HG02642 (cell line): ENCODE results near the gene PAQR9.

Experiments
- ATAC-seq: cut with Tn5 transposase; IDR thresholded peaks from one replicate; pipeline ENCODE4 v1.9.1; 2021; ENCODE audit warnings: mild to moderate bottlenecking; ENCODE audit not compliant: unreplicated experiment, poor library complexity

PAQR9 gene

DNA sequence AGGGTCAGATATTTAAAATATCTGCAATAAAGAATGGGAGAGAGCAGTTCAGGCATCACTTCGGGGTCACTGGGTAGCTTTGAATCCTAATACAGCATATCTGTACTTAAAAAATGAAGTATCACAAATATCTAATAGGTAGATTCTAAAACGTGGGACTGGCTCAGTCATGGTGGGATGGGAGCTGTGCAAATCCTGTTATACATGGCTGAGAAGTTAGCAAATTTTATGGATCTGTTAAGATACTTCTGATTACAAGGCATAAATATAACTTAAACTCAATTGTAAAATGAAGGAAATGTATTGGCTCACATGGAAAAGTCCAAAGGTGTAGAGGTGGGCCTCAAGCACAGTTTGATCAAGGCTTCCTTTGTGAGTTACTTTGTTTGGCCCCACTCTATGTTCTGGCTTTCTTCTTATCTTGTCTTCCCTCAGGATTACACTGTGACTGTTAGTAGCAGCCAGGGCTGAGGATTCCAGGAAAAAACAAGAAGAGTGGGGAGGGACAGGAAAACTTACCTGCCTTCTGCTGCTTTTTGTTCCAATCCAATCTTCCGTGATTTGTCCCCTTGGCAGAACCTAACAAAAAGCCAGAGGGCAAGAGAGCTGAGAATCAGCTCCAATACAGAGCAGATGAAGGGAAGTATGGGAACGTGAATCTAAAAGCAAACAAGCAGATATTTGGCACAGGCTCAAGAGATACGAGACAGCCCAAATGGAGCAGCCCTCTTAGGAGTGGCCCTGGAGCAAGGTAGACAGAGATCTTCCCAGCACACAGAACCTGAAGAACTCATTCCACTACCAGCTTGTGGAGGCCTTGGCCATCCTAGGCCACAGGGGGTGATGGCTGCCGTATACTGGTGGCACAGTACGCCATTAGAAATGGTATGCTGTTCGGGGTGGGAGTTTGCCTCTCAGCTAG, 10.9 kb downstream of the PAQR9 start:
- no peak for ATAC-seq

DNA sequence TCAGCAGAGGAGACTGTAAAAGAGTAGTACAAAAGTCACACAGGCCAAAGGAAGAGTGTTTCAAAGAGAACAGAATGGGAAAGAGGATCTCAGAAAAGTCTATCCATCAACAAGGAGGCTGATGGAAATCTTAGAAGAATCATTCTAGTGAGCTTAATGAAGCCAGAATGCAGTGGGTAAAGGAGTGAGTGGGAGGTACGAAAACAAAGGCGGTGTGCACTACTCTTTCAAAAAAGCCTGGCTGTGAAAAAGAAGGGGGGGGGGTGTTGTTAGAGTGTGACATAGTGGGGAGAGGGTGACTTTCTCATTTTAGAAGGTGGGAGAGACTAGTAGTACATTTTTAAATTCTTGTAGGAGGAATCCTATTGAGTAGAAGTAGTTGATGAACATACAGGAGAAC, 11.7 kb downstream of the PAQR9 start:
- ATAC-seq, result no peak

DNA sequence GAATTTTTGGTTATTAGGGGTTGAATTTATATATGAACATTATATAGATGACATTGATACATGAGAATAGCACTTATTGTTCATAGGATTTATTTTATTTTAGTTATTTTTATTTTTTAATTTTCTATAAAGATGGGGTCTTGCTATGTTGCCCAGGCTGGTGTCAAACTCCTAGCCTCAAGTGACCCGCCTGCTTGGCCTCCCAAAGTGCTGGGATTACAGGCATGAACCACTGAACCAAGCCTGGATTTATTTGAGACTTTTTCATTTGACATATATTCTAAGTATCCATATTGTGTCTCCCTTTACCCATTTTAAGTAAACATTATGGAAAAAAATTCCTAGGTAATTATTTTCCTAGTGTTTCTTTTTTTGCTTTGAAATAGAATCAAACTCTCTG, 12.5 kb downstream of the PAQR9 start:
- no peak for ATAC-seq

DNA sequence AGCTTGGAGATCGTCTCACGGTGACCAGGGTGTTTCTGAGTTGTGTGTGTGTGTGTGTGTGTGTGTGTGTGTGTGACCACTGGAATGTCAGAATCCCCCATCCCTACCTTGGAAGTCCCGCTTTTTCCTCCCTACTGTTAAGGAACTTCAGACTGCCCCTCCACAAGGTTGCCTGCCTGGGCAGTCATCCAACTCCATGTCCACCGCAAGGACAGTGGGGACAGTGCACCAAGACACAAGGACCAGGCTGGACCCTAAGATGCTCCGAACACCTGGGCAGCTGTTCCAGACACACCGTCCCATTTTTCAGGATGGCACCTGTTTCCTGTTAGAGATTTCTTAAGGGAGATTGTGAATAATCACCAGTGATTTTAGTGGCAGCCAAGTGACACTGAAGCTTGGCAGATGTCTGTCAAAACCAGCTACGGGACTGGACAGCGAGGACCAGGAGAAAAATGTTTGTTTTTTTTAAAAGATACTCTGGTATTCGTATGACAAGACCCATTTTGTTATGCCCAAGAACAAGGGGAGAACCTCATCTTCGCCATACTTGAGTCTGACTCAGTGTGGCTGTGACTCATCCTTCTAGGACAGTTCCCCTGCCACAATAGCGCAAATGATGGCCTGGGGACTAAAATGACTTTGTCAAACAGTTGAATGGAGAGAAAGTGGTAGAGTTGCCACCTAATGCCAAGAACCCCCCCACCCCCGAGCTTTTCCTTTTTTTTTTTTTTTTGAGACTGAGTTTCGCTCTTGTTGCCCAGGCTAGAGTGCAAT, 15.5 kb downstream of the PAQR9 start:
- no peak for ATAC-seq

DNA sequence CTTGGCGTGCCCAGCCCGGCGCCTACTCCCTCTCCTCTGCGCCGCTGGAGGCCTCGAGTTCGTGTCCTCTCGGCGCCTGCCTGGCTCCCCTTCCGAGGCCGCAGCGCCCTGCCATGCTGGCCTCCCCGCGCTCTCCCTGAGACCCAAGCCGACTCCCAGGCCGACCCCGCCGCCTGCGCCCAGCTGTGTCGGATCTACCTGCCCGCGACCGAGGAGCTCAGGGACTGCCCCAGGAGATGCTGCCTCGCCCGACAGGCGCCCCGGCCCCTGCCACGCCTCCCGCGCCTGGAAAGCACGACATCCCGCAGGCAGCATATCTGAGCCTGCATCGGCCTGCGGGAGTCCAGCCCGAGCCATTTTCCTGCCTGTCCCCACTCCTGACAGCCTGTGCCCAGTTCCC, 16.1 kb downstream of the PAQR9 start:
- no peak for ATAC-seq

DNA sequence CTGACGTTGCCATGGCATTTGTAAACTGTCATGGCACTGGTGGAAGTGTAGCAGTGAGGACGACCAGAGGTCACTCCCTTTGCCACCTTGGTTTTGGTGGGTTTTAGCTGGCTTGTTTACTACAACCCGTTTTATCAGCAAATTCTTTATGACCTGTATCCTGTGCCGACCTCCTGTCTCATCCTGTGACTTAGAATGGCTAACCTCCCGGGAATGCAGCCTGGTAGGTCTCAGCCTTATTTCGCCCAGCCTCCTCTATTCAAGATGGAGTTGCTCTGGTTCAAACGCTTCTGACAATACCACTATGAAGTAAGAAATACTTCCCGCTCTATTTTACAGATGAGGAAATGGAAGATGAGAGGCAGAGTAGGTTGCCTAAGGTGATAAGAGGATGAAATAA, 16.6 kb downstream of the PAQR9 start:
- no peak for ATAC-seq

DNA sequence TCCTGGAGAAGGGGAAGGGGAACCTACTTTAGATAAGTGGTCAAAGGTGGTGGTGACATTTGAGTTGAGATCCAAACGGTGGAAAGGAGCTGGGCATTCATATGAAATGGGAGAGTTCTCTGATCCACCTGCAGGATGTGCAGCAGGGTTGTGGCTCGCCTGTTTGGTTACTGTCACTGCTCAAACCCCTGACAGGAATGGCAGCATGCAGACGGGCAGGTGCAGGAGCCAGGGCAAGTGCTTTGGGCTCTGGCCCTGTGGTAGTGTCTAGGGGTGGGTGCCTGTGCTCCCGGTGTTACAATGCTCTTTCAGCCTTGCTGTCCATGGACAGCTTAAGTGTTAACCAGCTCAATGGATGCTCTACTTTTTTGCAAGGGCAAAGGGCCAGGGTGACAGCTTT, 18.5 kb downstream of the PAQR9 start:
- ATAC-seq, result no peak

DNA sequence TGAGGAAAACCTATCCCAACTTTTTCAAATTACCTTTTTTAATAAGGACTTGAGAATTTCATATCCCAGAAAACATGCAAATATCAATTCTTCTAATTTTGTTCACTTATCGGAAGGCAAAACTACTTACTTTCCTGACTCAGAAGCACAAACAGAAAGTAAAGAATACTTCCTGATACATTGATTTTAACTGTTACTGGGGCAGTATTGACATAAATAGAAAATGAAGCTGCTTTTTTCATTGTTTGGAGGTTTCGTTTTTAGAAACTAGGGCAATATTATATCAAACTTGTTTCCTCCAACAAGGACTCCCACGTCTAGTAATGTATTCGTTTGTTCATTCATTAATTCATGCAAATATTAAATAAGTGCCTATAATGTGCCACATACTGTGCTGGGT, 19.1 kb downstream of the PAQR9 start:
- ATAC-seq, result peak; percentile 51

DNA sequence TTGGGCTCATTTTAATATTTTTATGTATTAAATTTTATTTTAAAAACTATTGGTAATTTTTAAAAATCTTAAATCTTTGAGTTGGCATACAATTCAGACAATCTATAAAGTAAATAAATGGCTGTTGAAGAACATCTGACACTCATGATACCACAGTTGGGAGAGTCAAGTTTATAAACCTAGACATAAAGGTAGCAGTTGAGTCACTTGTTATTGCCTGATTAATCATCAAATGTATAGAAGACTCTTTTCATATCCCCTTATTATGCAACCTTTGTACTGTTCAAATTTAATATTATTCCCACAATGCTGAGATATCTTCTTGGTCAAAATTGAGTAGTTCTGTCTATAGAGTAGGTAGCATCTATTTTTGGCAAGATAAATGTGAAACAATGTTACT, 19.6 kb downstream of the PAQR9 start:
- ATAC-seq, result no peak

DNA sequence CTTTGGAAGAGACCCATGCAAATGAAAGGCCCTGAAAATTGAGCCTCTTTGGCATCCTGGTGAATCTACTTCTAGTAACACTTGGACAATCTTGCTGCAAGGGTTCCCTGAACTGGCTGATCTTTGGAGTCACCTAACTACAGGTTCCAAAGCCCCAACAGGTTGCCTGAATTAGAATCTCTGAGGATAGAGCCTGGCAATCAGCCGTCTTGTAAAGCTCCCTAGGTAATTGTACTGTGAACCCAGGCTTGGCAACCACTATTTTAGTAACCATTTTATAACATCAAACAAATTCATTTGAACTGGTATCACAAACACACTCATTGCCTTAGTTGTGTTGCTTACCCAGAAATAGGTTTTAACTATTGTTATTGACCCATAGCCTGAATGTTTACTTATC, 20.1 kb downstream of the PAQR9 start:
- no peak for ATAC-seq

DNA sequence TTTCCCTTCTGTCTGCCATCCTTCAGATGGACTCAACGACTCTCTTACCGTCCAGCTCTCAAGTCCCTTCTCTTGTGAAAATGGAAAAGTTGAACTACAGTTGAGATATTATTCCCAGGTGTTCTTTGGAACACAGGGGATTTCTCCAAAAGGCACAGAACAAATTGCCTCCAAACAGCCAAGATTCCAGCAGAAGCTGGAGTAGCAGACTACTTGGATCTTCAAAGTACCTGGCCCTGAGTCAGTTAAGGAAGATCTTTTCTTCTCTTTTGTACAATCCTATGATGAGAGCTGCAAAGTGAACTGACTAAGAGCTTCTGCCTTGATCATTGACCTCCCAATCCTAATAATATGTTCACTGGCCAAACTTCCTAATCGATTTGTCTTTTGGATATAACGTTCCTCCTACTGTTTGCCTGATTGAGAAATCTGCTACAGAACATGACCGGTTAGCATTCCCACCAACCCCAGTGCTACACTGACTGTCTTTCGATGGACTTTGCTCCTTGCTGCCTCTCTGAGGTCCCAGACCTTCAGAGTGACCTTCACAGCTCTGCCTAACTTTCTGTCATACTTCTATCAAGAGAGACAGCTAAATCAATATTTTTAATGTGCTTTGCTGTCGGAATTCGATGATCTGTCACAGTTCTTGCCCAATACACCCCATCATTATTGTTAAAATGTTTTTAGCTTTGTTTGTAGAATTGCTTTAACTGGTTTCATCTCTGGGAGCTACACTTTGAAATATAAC, 21.9 kb downstream of the PAQR9 start:
- no peak for ATAC-seq

DNA sequence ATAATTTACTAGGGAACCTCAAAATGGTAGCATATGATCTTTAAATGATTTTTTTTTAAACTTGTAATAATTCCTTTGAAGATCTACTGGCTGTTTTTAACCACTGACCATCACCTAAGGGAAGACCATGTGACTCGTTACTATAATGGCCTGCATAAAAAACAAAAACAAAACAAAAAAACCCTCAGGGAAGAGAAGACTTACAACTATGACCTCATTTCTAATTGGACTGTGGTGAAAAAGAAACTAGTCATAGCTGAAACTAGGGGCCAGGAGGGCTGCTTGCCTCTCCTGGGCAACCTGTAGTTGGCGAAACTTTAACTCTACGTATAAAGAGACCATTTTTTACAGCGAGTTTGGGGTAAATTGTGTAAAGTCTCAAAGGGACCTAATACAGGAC, 23.0 kb downstream of the PAQR9 start:
- ATAC-seq, result no peak

DNA sequence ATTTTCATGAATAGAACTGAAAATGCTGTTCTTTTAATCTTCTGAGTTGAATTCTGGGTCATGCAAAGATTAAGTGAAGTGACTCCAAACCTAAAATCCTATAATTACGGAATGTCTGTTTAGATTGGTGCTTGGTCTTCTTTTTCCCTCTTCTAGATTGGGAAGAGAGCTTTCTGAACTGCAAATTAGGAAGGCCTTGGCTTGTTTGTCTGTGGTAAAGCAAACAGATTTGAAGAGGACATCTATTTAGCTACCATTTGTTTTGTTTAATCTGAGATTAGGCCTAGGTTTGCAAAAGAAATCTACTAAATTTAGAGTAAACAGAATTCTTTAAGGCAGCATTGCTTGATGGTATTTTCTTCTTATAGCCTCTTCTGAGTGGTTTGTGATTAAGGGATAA, 23.5 kb downstream of the PAQR9 start:
- no peak for ATAC-seq

DNA sequence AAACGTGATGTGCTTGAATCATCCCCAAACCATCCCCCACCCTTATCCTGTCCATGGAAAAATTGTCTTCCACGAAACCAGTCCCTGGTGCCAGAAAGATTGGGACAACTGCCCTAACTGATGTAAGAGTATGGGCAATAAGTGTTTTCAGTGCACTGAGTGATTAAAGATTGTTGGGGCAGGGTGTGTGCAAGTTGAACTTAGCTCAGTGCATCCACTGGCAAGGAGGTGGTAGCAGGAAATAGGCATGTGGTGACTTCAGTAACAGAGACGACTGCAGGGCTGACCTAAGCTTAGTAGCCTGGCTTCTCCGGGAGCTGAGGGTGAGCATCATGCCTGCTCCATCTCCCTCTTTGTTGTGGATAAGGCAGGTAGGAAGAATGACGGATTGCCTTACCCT, 27.5 kb downstream of the PAQR9 start:
- ATAC-seq, result no peak

DNA sequence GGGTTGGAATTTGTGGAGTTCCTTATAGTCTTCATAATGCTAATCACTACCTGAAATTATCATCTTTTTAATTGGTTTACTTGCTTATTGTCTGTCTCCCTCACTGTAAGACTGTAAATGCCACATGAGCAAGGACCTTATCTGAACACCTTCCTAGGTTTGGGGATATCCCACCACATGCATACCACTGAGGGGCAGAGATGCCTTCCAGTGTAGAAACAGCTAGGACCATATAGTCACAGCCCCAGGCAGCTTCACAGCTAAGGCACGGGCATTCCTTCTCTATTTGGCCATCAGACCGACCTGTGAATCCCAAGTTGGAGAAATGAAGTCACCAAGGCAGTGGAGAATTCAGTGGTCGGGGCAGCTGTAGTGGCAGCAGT, 28.6 kb downstream of the PAQR9 start:
- ATAC-seq, result no peak

DNA sequence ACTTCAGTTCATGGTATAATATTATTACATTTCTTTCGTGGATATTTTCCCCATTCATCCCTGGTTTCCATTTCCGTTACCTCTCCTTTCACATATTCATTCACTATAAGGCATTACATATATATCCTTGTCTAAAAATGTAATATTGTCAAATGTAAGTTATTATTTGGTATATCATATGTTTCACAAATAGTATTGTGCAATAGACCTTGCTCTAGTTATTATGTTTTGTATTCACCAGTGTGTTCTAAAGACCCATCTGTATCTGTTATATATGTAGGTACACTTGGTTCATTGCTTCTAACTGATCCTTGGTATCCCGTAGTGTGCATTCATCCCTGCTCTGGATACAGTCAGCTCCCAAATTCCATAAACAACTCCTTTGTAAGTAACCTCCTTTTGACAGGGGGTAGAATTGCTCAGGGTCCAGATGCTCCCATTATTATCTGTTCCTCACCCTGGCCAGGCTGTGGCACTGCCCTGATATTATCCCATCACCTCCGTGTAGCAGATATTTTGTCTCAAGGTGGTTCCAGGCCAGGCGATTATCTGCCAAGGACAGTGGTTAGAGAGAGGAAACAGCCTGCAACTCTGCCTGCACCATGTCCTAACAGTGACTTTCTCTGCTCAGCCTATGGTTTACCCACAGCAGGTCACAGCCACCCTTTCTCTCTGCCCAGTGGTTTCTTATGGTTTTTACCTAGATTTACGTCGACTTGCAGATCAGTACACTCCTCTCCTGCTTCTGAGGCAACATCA, 29.2 kb downstream of the PAQR9 start:
- ATAC-seq, result no peak

DNA sequence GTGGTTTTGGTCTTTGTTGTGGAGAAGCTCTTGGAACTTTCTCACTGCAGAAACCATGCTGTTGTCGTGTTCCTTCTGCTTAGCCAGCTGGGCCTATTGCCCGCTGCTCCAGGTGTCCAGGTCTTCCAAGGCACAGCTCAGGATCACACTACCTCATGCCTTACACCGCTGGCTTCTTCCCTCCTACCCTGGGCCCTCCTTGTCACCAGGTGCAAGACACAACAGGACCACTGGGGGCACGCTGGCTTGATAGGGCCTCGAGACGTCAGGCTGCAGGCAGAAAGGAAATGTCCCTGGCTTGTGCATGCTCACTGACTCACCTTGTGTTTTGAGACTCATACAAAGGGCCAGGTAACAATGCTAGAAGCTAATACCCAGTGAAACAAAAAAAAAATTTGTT, 32.3 kb downstream of the PAQR9 start:
- ATAC-seq, result peak; percentile 81

DNA sequence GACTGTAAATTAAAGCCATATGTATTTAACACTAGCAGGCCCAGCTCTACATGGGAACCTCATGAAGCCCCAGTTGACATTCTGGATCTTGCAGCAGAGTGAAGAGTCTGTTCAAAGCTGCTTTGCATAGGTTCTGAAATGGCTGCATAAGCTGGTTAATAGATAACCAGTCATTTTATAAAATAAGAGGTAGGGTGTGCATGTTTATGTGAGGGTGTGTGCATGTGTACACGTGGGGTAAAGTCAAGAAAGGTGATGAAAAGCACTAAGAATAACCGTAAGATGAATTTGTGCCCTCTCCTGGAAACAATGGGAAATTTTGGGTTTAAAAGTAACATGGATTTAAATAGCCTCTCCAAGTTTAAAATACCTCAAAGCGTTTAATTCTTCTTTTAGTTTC, 33.0 kb downstream of the PAQR9 start:
- no peak for ATAC-seq

DNA sequence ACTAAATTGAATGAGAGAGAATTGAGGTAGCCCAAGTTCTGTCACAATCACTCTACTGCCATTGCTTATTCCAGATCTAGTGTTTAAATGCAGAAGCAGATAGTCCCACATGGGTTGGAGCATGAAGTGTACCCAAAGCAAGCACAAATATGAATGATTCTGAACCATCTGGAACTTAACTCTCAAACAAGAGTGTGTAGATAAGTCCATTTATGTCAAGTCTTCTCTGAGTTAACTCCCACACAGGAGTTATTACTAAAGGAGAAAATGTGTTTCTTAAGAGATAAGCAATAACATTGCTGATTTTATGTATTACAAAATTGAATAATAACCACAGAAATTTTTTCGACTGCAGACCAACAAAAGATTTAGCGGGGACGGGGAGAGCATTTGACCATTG, 33.6 kb downstream of the PAQR9 start:
- ATAC-seq, result no peak

DNA sequence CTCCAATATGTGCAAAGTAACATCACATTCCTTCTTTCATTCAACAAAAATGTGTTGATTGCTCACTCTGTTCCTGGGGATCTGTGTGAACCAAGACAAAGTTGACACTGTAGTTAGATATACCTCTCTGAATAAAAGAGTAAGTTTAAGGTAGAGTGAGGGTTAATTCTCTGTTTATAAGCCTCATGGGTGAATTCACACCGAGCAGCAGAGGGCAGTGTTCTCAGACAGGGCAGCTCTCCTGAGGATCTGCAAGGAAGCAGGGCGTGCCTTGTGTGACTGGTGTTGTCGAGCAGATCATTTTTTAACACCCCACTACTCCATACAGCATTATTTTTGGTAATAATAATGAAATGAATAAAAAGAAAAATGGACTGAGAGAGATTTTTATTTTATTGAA, 34.4 kb downstream of the PAQR9 start:
- ATAC-seq, result no peak
